Omental fat pad (tissue), 4 donors: ENCODE data around the gene PHKA1. TPM values are rescaled to one million over a fixed set of nuclear protein-coding genes. Genes with fewer than 3 reads are reported as not detected.

Experiments
- ATAC-seq: fragments of 150-250 bp; one replicate; pipeline ENCODE4 v1.9.1; 2016; ENCODE audit warnings: mild to moderate bottlenecking, moderate library complexity; ENCODE audit not compliant: low FRiP score
- DNase-seq: peaks from one replicate; pipeline ENCODE4 v3.0.0-alpha.2; 2019; ENCODE audit warnings: low spot score
- CTCF ChIP-seq, 3 donors: fragments of 450-650 bp; IDR thresholded peaks; one replicate each; pipeline ENCODE4 v1.5.1; 2016 to 2017; ENCODE audit warnings: antibody characterized with exemption in 3 of 3, mild to moderate bottlenecking in 3 of 3, moderate library complexity in 2 of 3
- small RNA-seq: library from RNA; depleted of rRNA; stranded (forward); fragments of <200 nt; gene quantifications from one replicate; pipeline ENCODE3, GENCODE V24; 2016
- total RNA-seq, 4 donors: library from RNA; depleted of rRNA; stranded (reverse); fragments of >200 nt; gene quantifications; one replicate each; pipeline ENCODE4 v1.1.0, GENCODE V29; 2016

The PHKA1 gene
- total RNA-seq, 4 donors from 2014 or later, result 4.6 to 9.3 (median 6.0) TPM

DNA sequence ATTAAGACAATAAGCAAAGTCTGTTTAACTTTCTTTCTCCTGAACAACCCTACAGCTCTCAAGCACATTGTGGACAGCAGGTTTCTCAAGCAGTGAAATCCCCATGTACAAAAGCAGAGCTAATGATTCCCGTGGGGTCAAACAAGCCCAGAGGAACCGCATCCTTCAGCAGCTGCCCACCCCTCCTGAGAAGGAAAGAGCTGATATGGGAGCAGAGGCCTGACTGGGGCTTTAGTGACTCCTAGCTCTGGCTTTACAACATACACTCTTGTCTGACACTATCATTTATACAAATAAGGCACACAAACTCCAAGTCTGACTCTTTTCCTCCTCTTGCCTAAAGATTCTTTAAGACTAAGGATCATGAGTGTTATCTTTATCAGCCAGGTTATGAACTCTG lies 174.3 kb downstream of the PHKA1 start:
- no peak for ATAC-seq
- TF ChIP-seq CTCF (IDR thresholded peaks at IDR 0.05), result no peak
- DNase-seq, result no peak

GRCh38 chrX:72536542-72536941 lies 177.6 kb downstream of the PHKA1 start:
- DNase-seq (no peak), ATAC-seq (no peak)
- no peak for TF ChIP-seq CTCF (IDR thresholded peaks at IDR 0.05)

GRCh38 chrX:72532366-72532765 lies 181.7 kb downstream of the PHKA1 start:
- no peak for TF ChIP-seq CTCF (IDR thresholded peaks at IDR 0.05)
- ATAC-seq (no peak), DNase-seq (no peak)

Small RNA genes lying within 50 kb of the gene (small RNA-seq; reads per million reads assigned to genes)
- not detected for gene BX295541.1
- gene RF00012, result not detected
- gene RNU1-112P, result not detected

Other genes starting within 250 kb of the PHKA1 start
- 10 to 100 TPM; 24.9 to 41.3 (median 30.5) TPM for gene HDAC8, start 141.5 kb downstream of the PHKA1 start, total RNA-seq
- not detected for gene DMRTC1B, start 62.6 kb upstream of the PHKA1 start, total RNA-seq
- gene FAM236B, start 68.4 kb upstream of the PHKA1 start, total RNA-seq, result not detected
- not detected for gene FAM236D, start 93.9 kb upstream of the PHKA1 start, total RNA-seq
- gene FAM236C, start 198.3 kb upstream of the PHKA1 start, total RNA-seq, result not detected
- gene FAM236A, start 223.9 kb upstream of the PHKA1 start, total RNA-seq, result not detected
- not detected for gene DMRTC1, start 229.5 kb upstream of the PHKA1 start, total RNA-seq